HG03378 (cell line): Measurements from ENCODE around the gene CHST15.
A peak's percentile ranks its signal among the peaks of the same experiment; 100 is the strongest.
"Not testable (repeated sequence)": the region's sequence is repeated elsewhere in the genome, so short reads cannot be mapped to it uniquely, and the experiment has no call there.

Experiments
- ATAC-seq: cut with Tn5 transposase; IDR thresholded peaks from one replicate; pipeline ENCODE4 v1.9.1; 2021; ENCODE audit warnings: mild to moderate bottlenecking, moderate library complexity; ENCODE audit not compliant: unreplicated experiment

The CHST15 gene

GRCh38 chr10:124047427-124048152 is 45.8 kb downstream of the CHST15 start:
- ATAC-seq = no peak

GRCh38 chr10:124045801-124046355 is 47.5 kb downstream of the CHST15 start:
- no peak for ATAC-seq

- no peak for ATAC-seq
Observed at GRCh38 chr10:124045276-124045675, 48.1 kb downstream of the CHST15 start.

- no peak for ATAC-seq
Observed at GRCh38 chr10:124044143-124044862, 49.1 kb downstream of the CHST15 start.

DNA sequence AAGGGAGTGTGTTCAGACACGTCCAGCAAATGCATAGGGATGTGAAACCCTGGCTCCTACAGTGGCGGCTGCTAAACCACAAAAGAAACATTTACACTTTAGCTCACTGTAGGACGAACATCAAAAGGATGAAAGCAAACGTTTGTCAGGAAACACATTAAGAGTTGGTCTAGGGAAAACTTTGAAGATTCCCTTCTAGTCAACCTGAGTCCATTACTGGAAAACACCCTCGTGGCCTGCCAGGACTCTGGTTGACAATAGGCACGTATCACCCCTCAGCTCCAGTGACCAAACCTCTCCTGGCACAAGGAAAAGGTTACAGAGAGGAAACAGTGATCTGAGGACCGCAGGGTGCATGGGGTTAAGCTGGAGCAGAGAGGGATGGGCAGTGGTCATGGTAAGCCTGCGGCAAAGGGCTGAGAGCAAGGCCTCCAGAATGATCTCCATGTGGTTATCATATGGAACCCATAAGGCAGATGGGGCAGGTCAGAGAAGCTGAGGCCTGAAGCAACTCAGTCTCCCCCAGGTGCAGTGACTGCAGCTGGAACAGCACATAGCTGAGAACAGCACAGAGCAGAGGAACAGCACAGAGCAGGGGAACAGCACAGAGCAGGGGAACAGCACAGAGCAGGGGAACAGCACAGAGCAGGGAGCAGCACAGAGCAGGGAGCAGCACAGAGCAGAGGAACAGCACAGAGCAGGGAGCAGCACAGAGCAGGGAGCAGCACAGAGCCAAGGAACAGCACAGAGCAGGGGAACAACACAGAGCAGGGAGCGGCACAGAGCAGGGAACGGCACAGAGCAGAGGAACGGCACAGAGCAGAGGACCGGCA is 49.9 kb downstream of the CHST15 start:
- ATAC-seq = peak; percentile 89

GRCh38 chr10:124042656-124043309 is 50.6 kb downstream of the CHST15 start:
- no peak for ATAC-seq

DNA sequence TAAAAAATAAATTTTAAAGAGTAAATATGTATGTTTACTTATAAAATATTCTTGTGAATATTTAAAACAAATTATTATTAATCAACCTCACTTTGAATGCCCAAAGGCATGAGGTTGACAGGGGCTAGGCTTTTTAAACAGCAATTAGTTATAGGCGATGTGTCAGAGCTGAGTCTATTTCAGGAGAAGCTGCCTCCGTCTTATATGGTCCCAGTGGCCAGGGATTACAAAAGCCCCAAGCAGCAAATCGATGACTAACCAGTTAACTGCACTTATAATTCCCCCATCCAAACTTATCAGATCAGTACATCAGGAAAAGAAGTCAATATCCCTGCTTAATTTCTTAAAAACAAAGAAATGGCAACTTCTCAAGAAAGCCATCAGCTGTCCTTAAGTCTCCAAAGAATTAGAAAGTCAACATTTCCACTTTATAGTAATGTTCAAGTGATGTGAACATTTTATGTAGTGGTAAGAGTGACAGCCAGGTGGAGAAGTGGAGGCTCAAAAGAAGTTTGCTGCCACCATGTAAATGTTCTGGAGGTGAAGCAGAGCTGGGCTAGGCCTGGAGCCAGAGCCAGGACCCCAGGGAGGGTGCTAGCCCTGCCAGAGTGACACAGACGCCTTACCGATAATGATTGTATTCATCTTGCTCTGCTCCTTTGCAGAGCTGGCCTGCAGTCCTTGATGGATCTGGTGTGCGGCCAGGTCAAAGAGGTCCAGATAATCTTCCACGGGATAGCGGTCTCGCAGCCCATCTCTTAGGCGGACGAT is 51.5 kb downstream of the CHST15 start:
- no peak for ATAC-seq

DNA sequence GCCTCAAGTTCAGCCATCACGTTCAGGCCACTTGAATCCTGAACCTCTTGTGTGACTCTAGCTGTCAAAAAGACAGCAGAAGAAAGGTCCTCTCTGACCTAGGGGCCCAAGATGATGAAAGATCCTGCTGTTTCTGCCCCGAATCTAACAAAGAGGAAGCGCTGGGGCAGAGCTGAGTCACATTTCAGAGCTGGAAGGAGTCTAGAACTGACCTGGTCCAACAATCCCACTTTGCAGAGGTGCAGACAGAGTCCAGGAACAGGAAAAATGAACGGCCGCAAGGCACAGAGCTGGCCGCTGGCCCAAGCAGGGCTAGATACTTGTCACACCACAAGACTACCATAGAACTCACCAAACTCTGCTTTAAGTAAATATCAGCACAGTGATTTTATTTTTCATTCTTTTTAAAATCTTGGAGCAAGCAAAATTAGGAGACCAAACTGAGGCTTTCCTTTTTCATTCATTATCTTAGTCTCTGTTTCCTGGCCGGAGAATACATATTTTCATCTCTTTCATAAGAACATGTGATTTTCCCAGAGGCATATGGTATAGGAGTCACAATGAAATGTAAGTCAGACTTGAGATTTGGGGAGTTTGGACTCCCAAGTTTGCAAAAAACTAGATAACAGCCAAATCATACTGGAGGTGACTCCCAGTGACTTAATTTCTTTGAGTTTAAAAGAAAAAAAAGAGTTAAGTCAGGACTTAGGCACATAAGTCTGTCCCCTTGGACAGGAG is 52.8 kb downstream of the CHST15 start:
- no peak for ATAC-seq

GRCh38 chr10:124039483-124040013 is 53.9 kb downstream of the CHST15 start:
- ATAC-seq = no peak

DNA sequence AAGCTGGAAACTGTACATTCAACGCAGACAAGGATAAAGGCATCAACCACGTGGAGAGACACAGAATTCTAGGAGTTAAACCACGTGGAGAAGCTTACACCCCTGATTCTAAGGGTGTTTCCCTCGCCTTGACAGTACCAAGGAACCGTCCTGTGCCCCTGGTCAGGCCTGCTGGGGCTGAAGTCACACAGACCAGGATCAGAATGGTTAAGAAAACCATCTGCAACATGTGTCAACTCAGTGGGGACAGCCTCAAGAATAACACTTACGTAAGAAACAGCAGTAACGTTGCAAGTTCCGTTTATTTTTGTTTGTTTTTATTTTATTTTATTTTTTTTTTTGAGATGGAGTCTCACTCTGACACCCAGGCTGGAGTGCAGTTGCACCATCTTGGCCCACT is 55.6 kb downstream of the CHST15 start:
- ATAC-seq = no peak

GRCh38 chr10:124037286-124037685 is 56.1 kb downstream of the CHST15 start:
- no peak for ATAC-seq

- ATAC-seq = no peak
Observed at GRCh38 chr10:124036746-124037145, 56.7 kb downstream of the CHST15 start.

DNA sequence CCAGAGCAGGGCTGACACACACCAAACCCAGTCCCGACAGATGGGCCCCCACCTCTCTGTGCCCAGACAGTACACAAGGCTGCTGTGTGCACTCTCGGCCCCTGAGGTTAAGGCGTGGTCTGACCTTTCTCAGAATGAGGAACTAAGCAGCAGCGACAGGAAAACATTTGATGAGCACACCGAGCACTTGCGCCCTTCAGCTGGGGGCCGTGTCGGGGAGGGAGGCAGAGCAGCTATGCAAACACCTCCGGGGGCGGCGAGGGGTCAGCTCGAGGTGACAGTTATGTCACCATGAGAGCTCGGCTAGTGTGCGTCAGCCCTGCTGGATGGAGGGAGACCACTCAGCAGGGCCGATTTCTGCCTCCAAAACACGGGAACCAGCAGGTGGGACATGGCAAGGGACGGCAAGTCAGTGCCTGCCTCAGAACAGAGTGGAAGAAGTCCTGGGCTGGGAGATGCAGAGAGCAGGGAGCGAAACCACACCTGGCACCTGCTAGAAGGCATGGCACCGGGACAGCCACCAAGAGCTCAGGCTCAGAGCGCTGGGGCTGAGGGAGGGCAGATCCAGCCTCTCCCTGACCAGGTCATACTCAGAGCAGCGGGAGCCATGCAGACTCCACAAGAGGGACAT is 57.4 kb downstream of the CHST15 start:
- peak; percentile 97 for ATAC-seq

GRCh38 chr10:124035306-124035927 is 58.0 kb downstream of the CHST15 start:
- no peak for ATAC-seq

GRCh38 chr10:124034576-124035305 is 58.7 kb downstream of the CHST15 start:
- ATAC-seq = not testable (repeated sequence)

GRCh38 chr10:124033887-124034218 is 59.5 kb downstream of the CHST15 start:
- ATAC-seq = no peak
